GM19467 (cell line): ENCODE measurements around the gene ATP5MG.

ENCODE experiments used
- ATAC-seq: cut with Tn5 transposase; IDR thresholded peaks from one replicate; pipeline ENCODE4 v1.9.1; 2021; ENCODE audit warnings: mild to moderate bottlenecking, moderate library complexity; ENCODE audit not compliant: unreplicated experiment

Gene ATP5MG

DNA sequence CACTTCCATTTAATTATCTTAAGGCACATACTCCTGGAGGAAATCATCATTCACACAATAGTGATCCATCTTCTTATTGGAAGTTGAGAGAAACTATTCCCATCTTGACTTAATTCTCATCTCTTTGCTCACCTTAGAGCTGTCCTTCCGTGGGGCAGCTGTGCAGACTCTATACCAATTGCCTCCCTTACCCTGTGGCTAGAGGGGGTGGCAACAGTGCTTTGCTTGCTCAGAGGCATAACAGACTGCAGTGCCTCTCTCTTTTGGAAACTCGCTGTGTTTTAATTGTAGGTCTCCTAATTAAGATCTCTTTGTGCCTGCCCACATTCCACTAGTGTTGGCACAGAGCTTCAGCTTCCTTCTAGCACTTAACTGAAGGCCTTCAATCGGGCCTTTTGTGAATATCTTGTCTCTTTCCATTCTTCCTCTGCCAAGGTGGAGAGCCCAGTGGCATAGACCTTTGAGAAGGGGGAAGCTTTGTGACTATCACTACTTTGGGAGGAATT is 40.4 kb downstream of the ATP5MG start:
- no peak for ATAC-seq

DNA sequence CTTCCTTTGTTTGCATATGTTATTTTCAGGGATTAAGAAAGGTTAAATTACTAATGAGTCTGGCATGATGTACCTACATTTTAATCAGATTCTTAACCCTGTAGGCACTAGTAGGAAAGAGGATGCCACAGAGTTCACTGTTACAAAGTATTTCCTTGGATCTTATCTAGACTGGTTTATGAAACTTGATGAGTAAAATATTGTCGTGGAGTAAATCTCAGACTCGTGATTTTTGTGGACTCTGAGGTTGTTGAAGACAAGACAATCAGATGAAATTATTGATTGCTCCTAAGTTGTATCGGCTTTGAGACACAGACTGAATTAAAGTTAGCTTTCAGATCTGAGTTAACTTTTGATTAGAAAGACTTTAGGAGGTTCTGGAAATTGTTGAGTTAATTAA is 40.9 kb downstream of the ATP5MG start:
- no peak for ATAC-seq

DNA sequence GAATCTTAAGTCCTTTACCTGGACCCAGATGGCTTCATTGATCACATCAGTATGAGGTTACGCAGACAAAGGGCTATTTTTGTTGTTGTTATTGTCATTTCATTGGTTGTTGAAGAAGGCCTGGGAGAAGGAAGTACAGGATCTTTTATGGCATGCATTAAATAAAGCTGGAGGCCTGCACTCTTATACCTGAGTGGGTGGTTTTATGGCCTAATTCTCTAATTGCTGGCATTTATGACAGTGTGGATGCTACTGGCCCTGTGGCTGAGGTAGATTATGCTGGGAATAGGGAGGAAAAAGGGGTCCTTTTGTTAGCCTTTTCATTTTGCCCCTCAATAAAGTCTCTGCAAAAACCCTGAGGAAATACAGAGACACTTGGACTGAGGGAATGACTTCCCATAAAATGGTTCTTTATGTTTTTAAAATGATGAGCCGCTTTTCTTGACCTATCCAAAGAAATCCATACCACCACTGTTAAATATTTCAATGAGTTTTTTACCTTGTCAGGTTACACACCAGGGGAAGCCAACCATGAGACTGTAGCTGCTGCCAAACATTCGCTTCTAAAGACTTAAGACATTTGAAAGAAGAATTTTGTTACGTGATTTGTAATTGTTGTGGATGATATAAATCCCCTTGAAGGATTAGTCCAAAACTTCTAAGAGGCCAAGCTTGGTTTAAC is 41.6 kb downstream of the ATP5MG start:
- ATAC-seq: no peak

DNA sequence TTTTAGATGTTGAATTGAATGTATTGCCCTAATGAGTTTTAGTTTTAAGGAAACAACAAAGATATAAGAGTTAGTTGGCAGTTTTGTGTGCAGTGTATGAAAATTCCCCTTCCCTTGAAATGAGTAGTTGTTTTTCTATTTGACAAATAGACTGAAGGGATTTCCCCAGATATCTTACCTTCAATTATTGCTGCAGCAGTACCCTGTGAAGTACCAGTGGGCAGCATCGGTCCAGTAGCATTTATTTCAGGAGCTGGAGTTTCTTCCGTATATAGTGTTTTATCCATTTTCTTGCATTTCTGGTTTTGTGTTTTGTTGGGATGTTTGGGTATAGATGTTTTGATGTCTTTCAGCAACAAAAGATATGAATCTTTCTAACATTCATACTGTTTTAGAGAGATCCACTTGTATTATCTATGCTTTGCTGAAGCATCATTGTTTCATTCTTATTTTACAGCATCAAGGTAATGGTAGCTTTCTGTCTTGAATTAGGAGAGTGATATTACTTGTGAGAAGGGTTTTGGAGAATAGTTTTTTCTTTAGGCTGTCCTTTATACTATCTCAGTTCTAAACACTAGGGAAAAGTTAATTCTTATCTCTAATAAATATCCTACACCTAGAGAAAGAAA is 42.3 kb downstream of the ATP5MG start:
- no peak for ATAC-seq

DNA sequence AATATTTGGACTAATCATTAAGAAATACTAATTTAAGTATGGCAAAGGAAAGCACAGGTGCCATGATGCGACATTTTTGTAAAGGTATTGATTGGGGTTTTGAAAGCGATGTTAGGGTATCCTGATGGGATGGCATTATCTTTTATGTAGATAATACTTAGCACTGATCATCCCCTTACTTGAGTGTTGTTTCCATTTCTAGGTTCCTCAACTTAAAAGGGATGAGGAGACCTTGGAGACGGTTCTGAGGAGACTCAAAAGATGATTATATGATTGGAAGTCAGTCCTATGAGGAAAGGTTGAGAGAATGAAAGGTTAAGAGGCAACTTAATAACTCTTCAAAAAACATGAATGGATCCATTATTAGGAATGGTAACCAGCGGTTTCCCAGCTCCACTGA is 46.0 kb downstream of the ATP5MG start:
- no peak for ATAC-seq

DNA sequence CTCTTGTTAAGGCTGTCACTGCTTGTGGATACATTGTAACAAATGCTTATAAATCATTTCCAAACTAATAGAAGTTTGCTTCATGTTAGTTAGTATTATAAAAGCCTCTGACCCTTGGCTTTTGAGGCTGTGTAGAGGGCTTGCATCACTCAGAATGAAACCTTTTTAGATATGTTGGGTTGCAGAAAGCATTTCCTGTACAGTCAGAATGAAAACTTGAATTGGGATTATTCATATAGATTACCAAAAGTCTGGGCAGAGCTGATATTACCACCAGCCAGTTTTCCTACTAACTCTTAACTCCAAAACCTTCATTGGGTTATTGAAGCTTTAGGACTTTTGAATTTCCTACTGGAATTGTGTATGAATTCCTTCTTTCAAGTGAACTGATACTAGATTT is 46.9 kb downstream of the ATP5MG start:
- peak; percentile 81 for ATAC-seq

DNA sequence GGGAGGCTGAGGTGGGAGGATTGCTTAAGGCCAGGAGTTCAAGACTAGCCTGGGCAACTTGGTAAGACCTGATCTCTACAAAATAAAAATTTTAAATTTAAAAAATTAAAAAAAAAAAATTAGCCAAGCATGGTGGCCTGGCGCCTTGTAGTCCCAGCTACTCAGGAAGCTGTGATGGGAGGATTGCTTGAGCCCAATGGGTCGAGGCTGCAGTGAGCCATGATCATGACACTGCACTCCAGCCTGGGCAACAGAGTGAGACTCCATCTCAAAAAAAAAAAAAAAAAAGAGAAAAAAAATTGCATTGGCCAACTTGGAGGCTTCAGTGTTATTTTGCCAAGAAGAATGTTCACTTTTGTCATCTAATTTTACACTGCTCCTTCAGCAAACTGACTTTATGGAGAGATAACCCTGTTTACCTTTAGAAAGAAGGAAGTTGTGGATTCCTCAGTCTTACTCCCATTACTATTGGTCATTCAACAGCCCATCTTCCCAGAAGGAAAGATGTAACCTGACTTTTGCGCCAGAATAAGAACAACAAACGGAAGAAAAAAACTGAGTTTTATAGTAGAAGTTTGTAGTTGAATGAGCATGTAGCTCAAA is 48.0 kb downstream of the ATP5MG start:
- ATAC-seq: no peak

DNA sequence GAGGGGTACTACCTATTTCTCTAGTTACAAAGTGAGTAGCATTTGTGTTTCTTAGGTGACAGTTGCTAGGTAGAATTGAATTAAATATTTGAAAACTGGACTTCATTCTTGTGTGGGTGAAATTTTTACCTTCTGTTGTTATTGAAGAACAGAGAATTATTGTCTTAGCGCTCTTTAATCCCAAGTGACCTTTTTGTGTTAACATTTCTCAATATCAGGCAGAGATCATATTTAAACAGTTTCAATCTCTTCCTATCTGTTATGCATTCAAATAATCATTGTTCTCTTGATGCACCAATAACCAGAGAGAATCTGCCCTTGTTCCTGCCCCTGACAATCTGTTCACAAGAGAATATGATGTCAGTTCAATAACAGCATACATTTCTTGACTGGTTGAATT is 49.0 kb downstream of the ATP5MG start:
- ATAC-seq: no peak
